Measurements from ENCODE around the gene GLIS2.

- TF ChIP-seq CTCF (conservative IDR thresholded peaks at IDR 0.05 in 1 of 2, IDR thresholded peaks at IDR 0.05 in 1 of 2; ENCODE audit: low read depth in 1 of 2, low read length in 2 of 2) (no peak), EZH2 (IDR thresholded peaks at IDR 0.05; ENCODE audit: low read length, missing control alignments) (no peak)
Measured at GRCh38 chr16:4266372-4266771, 49.5 kb upstream of the GLIS2 start.

All from fibroblast of lung (primary cell).